GM19043 (cell line): ENCODE measurements around the gene ARHGDIB.

Experiments
- ATAC-seq: cut with Tn5 transposase; IDR thresholded peaks from one replicate; pipeline ENCODE4 v1.9.1; 2021; ENCODE audit warnings: low read depth; ENCODE audit not compliant: unreplicated experiment

ARHGDIB gene

DNA sequence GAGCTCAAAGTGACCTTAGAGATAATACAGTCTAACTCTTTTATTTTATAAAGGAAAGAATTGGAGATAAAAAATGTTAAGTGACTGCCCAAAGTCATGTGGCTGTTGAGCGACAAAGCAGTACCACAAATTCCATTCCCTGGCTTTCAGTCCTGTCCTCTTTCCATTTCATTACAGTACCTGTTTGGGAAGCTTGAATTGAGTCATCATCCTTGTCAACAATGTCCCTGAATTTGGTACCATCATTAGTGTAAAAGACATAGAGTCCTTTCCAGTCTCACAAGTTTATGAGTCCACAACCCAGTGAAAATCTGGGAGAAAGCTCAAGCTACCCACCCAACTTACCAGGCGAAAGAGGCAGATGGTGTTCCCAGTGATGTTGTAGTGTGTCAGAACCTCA is 26.9 kb downstream of the ARHGDIB start:
- no peak for ATAC-seq

DNA sequence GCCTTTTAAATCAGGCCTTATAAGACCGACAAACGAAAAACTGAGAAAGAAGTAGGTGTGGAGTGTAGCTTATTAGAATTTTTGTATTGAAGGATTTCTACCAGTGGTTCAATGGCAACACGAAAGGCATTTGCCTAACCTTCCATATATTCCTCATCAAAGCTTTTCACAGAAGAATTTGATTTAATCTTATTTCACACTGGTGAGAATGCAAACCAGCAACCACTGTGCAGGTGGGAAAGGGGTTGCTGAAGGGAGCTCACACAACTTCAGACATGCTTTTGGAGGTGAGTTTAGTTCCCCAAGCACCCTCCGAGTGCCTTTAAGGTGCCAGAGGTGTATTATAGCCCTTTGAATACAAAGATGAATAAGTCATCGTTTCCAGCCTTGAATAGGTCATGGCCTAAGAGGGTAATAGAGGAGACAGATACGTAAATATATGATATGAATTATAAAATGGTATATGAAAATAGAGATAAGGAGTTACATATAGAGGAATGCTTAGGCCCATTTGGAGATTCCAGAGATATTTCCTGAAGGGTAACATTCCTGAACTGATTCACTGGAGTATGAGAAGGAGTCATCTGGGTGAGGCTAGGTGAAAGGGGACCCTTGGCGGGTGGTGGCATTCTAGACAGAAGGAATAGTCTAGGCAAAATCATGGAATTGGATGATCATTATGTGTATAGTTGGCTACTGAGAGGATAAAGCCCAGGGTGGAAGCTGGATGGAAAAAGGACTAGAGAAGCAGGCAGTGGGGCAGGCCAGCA is 29.4 kb downstream of the ARHGDIB start:
- ATAC-seq, result no peak

DNA sequence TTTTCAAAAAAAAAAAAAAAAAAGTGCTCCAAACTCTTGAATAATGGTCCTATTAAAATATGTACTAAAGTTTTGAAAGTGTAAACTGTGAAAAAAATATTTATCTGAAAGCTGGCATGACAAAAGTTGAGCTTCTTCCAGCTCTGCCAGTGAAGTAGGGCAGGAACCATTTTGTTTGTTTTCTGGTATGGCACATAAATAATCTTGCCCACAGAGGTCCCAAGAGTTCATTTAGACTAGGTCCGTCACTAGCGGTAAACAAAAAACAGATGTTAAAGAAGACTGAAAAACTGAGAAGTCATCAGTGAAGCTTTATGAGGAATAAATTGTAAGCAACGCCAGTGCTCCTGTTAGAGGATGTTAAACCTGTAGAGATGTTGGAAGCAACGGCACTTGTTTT is 30.0 kb downstream of the ARHGDIB start:
- ATAC-seq, result no peak

DNA sequence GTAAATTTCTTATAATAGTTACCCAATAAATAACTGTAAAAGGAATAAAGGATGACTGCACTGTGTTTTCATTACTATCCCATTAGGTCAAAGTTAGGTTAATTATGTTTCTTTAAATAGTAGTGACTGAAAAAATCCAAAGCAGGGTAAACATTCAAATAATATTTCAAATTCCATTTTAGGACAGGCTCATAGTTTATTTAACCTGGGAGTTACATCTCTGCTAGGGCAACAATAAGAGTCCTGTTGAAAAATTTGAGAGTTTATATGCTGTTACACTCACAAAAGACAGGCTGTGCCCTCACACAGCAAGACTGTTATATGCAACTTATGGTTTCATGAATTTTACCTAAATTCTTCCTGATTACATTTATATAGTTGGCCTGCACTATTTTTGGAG is 31.1 kb downstream of the ARHGDIB start:
- no peak for ATAC-seq

DNA sequence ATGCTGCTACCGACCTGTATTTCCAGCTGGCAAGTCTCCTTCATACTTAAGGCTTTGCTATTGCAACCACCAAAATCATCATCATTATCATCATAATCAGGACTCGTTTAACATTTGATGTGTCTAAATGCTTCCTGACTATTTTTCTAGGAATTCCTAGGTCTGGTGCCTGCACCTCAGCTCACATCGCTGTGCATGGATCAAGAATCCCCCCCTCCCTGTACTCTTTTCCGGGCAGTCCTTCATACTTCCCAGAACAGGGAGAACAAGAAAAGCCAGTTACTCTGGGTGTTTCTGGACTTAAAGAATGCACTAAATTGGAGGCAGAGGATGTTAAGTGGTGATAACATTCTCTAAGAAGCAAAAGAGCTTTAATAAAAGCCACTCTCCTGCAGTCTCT is 32.5 kb downstream of the ARHGDIB start:
- no peak for ATAC-seq

DNA sequence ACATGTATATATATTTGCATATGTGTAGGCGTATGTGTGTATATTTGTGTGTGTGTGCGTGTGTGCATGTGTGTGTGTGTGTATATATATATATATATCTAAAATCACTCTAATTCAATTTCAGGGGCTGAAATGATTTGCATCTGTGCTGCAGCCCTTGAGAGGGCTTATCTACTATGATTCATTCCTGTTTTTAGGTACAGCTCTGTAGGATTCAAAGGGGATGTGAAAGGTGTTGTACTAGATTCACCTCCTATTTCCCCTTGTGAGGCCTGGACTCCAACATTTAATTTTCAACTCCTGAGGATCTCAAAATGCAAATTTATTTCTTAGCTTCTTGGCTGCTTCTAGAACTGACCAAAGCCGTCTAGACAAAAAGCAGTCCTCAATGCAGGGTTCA is 34.1 kb downstream of the ARHGDIB start:
- ATAC-seq, result no peak

DNA sequence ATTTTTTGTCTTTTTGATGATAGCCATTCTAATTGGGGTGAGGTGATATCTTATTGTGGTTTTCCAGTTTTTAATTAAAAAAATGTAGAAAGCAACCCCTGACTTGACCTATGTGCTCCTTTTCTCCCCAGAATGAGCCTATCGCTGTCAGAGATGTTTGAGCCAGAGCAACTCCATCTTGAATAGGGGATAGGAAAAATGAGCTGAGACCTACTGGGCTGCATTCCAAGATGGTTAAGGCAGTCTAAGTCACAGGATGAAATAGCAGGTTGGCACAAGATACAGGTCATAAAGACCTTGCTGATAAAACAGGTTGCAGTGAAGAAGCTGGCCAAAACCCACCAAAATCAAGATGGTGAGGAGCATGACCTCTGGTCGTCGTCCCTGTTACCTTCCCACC is 36.9 kb downstream of the ARHGDIB start:
- ATAC-seq, result no peak

DNA sequence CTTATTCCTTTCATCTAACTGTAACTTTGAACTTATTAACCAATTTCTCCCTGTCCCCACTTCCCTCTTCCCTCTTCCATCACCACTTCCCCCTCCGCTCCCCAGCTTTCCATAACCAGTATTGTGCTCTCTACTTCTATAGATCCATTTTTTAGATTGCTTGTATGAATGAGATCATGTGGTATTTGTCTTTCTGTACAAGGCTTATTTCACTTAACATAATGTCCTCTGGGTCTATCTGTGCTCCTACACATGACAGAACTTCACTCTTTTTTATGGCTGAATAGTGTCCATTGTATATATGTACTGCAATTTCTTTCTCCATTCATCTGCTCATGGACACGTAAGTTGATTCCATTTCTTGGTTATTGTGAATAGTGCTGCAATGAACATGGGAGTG is 37.5 kb downstream of the ARHGDIB start:
- no peak for ATAC-seq

DNA sequence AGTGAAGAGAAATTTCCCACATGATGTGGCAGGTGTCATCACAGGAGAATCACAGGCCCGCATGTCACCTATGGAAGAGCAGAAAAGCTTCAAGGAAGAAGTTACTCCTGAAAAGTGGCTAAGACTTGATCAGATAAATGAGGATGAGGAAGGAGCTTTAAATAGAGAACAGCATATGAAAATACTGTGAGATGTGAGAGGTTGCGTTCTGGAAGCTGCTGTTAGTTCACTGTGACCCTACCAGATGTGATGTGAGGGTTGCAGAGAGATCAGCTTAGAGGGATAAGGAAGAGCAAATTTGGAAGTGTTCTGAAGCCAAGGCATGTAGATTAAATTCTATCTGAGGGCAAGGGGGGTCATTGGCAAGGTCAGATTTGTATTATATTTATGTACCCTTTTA is 40.2 kb downstream of the ARHGDIB start:
- no peak for ATAC-seq

DNA sequence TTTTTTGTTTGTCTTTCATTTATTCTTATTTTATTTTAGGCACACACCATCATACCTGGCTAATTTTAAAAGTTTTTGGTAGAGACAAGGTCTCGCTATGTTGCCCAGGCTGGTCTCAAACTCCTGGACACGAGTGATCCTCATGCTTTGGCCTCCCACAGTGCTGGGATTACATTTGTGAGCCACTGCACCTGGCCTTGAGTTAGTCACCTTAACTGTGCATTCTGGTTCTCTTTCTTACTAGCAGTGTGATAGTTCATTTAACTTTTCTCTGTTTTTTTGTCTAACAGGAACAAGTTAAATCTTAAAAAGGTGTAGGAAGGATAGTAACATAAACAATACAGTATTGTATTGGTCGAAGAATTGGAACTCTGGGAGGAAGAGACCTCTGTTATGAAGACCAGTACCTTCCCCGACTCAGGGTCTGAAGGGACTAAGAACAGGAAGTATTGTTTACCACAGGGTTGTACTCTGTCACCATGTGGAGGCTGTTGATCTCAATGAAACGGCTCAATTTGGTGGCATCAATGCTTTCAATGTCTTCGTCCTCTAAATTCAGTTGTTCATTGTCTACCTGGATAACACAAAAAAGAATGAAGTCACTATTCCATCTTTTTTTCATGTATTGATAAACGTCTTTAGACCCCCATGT is 40.8 kb downstream of the ARHGDIB start:
- no peak for ATAC-seq

DNA sequence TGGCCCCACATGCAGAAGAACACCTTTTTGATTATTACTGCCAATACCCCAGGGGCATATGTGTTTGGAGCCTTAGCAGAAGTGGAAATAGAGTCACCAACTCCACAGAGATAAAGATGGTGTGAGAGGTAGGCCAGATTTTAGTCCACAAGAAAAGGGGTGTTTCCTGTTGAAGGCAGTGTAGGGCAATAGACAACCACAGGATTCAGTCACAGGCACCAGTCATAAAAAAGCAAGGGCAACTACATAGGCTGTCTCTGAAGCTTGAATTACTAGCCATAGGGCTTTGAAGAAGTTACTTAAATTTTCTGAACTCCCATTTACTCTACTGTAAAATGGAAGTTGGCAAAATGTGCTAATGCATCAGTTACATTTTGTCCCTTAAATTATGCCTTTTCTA is 41.9 kb downstream of the ARHGDIB start:
- no peak for ATAC-seq

DNA sequence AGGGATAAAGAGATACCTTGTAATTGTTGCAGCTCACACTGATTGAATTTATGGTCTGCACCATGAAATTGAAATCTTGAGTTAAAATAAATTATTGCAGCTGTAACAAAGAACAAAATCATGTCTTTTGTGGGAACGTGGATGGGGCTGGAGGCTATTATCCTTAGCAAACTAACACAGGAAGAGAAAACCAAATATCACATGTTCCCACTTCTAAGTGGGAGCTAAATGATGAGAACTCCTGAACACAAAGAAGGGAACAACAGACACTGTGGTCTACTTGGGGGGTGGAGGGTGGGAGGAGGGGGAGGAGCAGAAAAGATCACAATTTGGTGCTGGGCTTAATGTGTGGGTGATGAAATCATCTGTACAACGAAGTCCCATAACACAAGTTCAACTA is 45.7 kb downstream of the ARHGDIB start:
- no peak for ATAC-seq

DNA sequence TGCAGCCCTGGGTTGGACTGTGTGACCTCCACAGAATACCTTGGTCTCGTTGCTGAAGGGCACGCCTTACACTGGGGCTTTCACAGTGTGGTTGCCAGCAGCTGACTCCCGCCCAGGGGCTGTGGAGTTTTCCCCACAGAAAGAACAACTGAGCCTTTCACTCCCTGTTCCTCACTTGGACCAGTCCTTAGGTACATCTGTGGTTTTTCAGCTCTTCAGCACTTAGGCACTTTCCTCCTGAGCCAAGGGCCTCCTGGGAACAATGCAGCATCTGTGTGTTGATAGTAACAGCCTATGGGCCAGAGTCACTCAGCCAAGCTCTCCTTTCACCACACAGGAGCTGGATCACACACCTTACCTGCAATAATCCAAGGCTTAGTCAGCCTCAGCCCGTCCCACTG is 48.0 kb downstream of the ARHGDIB start:
- no peak for ATAC-seq

DNA sequence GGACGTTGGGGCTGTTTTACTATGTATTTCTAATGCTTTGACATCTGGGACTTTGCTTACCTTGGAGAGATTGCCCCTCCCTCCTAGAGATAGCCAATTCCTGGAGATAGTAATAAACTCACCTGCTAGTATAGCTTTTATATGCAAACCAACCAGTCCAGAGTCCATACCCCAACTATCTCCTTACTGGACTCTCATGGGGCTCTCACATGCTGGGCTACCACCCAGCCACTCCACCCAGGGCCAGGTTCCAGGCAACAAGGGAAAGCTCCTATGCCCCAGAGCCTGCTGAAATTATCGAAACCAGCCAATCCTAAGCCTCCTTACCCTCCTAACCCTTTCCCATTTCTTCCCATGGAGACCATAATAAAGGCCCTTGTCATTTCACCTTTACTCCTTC is 50.3 kb downstream of the ARHGDIB start:
- ATAC-seq, result no peak

DNA sequence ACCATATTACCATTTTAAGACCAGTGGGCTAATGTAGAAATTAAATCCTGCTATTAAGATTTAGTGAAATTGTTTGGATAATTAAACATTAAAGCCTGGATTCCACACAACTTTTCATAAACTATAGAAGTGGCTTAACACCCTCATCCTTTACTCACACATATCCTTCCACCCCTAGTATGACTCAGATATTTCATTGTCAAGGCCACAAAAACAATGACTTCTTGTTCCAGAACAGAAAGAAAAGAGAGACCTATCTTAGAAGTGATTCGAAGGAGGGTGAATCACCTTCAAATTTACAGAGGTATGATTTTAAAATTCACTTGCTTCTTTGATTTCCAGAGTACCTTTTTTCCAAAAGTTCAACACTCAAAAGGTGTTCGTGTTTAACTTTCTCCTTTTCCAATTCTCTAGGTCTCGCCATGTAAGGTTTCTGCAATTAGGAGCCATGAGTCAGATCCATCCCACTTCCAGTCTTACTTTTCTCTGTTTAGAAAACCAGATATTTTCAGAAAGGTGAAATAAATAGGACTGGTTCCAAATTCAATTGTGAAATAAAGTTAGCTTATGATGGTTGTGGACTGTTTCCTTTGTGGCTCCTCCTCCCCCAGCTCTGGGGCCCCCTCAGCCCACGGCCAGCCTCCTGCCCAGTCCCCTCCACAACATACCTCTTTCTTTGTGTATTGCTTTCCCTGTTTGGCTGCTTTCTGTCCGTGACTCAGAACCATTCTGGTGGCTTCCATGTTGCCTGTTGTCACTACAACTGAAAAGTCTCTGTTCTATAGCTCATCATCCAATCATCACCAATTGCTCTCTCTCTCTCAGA is 51.1 kb downstream of the ARHGDIB start:
- ATAC-seq, result no peak

DNA sequence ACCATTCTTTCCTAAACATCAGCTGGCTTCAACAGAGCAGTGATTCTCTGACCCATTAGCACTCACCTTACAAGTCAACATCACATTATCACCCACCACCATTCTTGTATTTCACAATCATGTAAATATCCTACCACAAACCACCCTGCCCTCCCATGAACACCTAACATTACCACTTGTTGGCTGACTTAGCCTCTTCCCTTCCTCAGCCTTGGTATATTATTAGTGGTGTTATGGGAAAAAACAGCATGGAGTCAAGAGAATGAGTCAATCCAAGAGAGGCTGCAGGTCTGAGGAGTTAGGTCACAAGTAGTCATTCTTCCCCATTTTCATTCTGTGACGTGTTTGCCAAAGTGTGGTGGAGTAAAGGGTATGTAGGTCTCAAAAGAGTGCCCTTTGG is 53.4 kb downstream of the ARHGDIB start:
- ATAC-seq, result no peak

DNA sequence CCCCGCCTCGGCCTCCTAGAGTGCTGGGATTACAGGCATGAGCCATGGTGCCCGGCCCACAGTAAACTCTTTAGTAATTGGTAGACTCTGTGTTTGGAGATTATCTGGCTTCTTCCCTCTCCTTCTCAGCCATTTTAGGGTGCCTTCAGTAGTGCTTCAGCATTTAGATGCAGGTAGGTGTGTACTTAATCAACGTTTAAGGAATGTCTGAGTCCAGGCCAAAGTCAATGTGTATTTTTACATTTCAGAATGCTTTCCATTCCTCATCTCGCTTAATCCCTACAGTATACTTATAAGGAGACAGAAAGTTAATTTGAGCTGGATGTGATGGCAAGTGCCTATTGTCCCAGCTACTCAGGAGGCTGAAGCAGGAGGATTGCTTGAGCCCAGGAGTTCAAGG is 55.3 kb downstream of the ARHGDIB start:
- ATAC-seq, result no peak

DNA sequence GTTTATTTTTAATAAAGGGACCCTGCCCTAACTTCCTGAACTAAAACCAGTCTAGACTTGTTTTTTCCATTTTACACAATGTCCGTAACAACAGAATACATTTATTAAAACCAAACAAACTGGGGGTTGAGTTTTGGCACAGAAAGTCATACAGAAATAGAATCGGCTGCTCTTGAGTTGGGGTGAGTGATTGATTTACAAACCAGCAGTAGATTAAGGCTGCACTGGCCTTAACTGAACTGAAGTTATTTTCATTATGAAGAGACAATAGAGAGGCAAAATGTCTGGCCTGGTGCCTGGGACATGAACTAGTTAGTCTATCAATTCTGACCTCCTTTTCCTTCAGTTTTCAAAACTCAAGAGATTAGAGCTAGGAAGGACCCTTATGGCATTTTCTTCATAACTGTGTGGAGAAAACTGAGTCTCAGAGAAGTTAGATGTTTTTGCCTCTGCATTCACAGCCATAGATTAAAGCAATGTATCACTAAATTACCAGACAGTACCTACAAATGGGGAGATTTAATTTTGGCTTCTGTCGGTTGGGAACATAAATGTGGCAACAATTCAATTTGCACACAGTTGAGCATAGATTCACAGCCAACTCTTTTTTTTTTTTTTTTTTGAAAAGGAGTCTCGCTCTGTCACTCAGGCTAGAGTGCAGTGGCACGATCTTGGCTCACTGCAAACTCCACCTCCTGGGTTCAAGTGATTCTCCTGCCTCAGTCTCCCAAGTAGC is 56.0 kb downstream of the ARHGDIB start:
- no peak for ATAC-seq

DNA sequence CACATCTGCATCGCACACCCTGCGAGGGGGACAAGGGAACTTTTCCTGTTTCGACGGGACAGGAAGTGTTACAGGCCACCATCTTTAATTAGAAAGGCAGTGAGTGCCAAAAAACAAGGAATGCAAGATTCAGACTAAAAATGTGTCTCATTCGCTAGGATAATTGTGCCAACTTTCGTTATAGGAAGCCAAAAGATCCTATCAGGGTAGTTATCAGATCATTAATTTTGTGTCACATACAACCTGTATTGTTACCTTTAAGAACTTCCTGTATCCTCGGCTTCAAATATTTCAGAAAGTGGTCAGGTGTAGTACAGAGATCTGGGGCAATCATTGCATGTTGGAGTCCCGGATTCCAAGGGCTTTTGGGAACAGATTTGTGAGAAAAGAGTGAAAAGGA is 56.5 kb downstream of the ARHGDIB start:
- ATAC-seq, result no peak

DNA sequence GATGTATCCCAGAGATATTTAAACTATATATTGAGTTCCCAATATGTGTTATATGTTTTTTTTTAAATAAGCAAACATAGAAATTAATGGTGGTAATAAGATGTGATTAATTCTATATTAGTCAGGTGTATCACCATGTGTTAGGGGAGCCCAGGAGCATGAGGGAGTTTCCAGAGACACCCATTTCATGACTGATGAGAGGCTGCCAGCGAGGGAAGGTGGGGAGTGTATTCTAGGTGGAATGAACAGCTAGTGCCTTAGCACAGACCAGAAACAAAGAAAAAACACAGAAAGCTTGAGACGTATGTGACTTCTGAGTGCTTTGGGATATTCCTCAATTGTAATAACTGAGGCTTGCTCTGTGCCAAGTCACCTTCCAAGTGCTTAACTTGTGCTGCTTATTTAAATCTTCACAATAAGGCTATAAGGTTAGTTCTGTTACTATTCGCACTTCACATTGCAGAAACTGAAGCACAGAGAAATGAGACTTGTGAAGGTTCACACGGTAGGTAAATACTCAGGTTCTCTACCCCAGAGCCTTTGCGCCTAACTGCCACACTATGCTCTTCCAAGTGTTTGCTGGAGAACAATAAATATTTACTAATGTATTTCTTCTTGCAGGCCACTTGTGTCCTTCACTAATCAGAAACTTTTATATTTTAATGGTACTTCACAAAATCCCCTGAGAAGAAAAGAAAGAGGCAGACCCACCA is 57.9 kb downstream of the ARHGDIB start:
- ATAC-seq, result no peak
